GM12878 (cell line): ENCODE data around the gene PRSS50. TPM values are rescaled to one million over a fixed set of nuclear protein-coding genes. Genes with fewer than 3 reads are reported as not detected.

Source experiments
- ATAC-seq: fragments of 200-7000 bp; cut with Tn5 transposase; 3 replicates; pipeline ENCODE4 v1.9.1; 2020; ENCODE audit warnings: mild to moderate bottlenecking, moderate library complexity
- BruUV-seq: library from RNA; stranded (reverse); fragments of 400-500 nt; replicated peaks from 2 replicates; lab custom pipeline; 2021; lab: Mats Ljungman, UMichigan
- CTCF ChIA-PET: fragments of 300-600 bp; sonication (Branson Sonifier 250); formaldehyde crosslinking; extraction: SDS; loops from one replicate; lab custom pipeline; 2021; ENCODE audit warnings: inconsistent platforms; lab: Yijun Ruan, JAX
- POLR2A ChIA-PET: fragments of 350-600 bp; formaldehyde crosslinking; extraction: SDS; loops from one replicate; lab custom pipeline; 2021; ENCODE audit warnings: inconsistent platforms; lab: Charles Lee
- RAD21 ChIA-PET: fragments of 300-600 bp; sonication (Branson Sonifier 250); formaldehyde crosslinking; loops from one replicate; lab custom pipeline; 2023; ENCODE audit warnings: antibody characterized with exemption; ENCODE audit not compliant: unreplicated experiment; lab: Charles Lee
- SMC1A ChIA-PET: fragments of 300-600 bp; sonication (Branson Sonifier 250); formaldehyde crosslinking; loops from one replicate; lab custom pipeline; 2023; ENCODE audit not compliant: unreplicated experiment, uncharacterized antibody; lab: Charles Lee
- DNase-seq: peaks from one replicate; pipeline ENCODE4 v3.0.0-alpha.2; 2011; ENCODE audit warnings: low read depth, low spot score
- FAIRE-seq: peaks from 3 replicates; lab custom pipeline; 2011; peaks lifted over from hg19 to GRCh38; lab: Jason Lieb, UNC
- H2AFZ ChIP-seq: 2 replicates; pipeline ENCODE4 v1.6.0; 2011; ENCODE audit warnings: low read depth, low read length, control low read depth; ENCODE audit not compliant: control insufficient read depth
- H3K27ac ChIP-seq: 2 replicates; pipeline ENCODE4 v1.5.1; 2011; ENCODE audit warnings: control low read depth; ENCODE audit not compliant: control insufficient read depth, insufficient read depth
- H3K27me3 ChIP-seq, 2 experiments: replicated peaks in 1 of 2; 2 replicates each; pipeline versions ENCODE4 v1.6.0 to v1.6.1; 2011; ENCODE audit warnings: low read length in 1 of 2; ENCODE audit not compliant: control insufficient read depth in 2 of 2, insufficient read depth in 2 of 2
- H3K36me3 ChIP-seq, 2 experiments: 2 replicates each; pipeline ENCODE4 v1.5.1; 2011; ENCODE audit warnings: low read length in 1 of 2; ENCODE audit not compliant: control insufficient read depth in 2 of 2, insufficient read depth in 2 of 2
- H3K4me1 ChIP-seq: 2 replicates; pipeline ENCODE4 v1.6.1; 2011; ENCODE audit warnings: mild to moderate bottlenecking, low read length, moderate library complexity, mixed read lengths; ENCODE audit not compliant: control insufficient read depth, insufficient read depth
- H3K4me2 ChIP-seq: 2 replicates; pipeline ENCODE4 v1.6.0; 2011; ENCODE audit warnings: control low read depth; ENCODE audit not compliant: control insufficient read depth, insufficient read depth
- H3K4me3 ChIP-seq: fragments of 200-600 bp; sonication (generic); 2 replicates; pipeline ENCODE4 v1.5.1; 2016
- H3K79me2 ChIP-seq: 2 replicates; pipeline ENCODE4 v1.6.0; 2011; ENCODE audit warnings: low read length; ENCODE audit not compliant: control insufficient read depth, insufficient read depth
- H3K9ac ChIP-seq: 2 replicates; pipeline ENCODE4 v1.8.0; 2011; ENCODE audit warnings: low read length, control low read depth, mixed read lengths; ENCODE audit not compliant: control insufficient read depth, insufficient read depth
- H3K9me3 ChIP-seq: replicated peaks from 3 replicates; pipeline ENCODE4 v1.5.1; 2011; ENCODE audit warnings: mild to moderate bottlenecking, low read length; ENCODE audit not compliant: control insufficient read depth, insufficient read depth
- H4K20me1 ChIP-seq: 2 replicates; pipeline ENCODE4 v1.6.0; 2011; ENCODE audit not compliant: control insufficient read depth, insufficient read depth
- ATF7 ChIP-seq: fragments of 450-650 bp; IDR thresholded peaks from 2 replicates; pipeline ENCODE4 v1.6.1; 2016; ENCODE audit warnings: low read depth, mild to moderate bottlenecking
- CEBPB ChIP-seq, 2 experiments: fragments of 150-350 bp in 1 of 2; IDR thresholded peaks; 2 replicates each; pipeline ENCODE4 v1.6.1; 2012 to 2014; ENCODE audit warnings: low read depth in 2 of 2, low read length in 2 of 2, borderline replicate concordance in 1 of 2, inconsistent platforms in 1 of 2
- EGR1 ChIP-seq, 2 experiments: IDR thresholded peaks; 1 replicate in 1 of 2; 2 replicates in 1 of 2; pipeline ENCODE4 v1.6.1; 2011 to 2012; ENCODE audit warnings: low read depth in 2 of 2, low read length in 2 of 2, borderline replicate concordance in 1 of 2, mild to moderate bottlenecking in 1 of 2, moderate library complexity in 1 of 2
- ETV6 ChIP-seq, 2 experiments: fragments of 450-650 bp in 1 of 2; IDR thresholded peaks in 1 of 2; conservative IDR thresholded peaks in 1 of 2; 2 replicates each; pipeline ENCODE4 v1.6.1; 2014; ENCODE audit warnings: antibody characterized with exemption in 1 of 2, borderline replicate concordance in 1 of 2, low read depth in 1 of 2, mild to moderate bottlenecking in 1 of 2, moderate library complexity in 1 of 2
- FOS ChIP-seq: IDR thresholded peaks from 3 replicates; pipeline ENCODE4 v1.6.1; 2011; ENCODE audit warnings: borderline replicate concordance; ENCODE audit not compliant: insufficient read length; ENCODE audit errors: extremely low read depth
- JUND ChIP-seq: IDR thresholded peaks from 2 replicates; pipeline ENCODE4 v1.6.1; 2012; ENCODE audit warnings: low read depth, mild to moderate bottlenecking, low read length, improper control_type of control experiment, moderate library complexity
- NBN ChIP-seq: fragments of 450-650 bp; IDR thresholded peaks from 2 replicates; pipeline ENCODE4 v1.6.1; 2016
- NR2F1 ChIP-seq: fragments of 450-650 bp; conservative IDR thresholded peaks from 2 replicates; pipeline ENCODE4 v1.6.1; 2017; ENCODE audit warnings: mild to moderate bottlenecking
- NRF1 ChIP-seq: conservative IDR thresholded peaks from 2 replicates; pipeline ENCODE4 v1.6.1; 2011; ENCODE audit warnings: mild to moderate bottlenecking, low read depth, low read length, improper control_type of control experiment
- STAT3 ChIP-seq: IDR thresholded peaks from 2 replicates; pipeline ENCODE4 v1.6.1; 2011; ENCODE audit warnings: low read depth, low read length, improper control_type of control experiment
- SUZ12 ChIP-seq: fragments of 200-600 bp; sonication (generic); IDR thresholded peaks from one replicate; pipeline ENCODE4 v1.6.1; 2018; ENCODE audit warnings: antibody characterized with exemption, mild to moderate bottlenecking; ENCODE audit not compliant: unreplicated experiment
- ZSCAN29 ChIP-seq: fragments of 450-650 bp; IDR thresholded peaks from 2 replicates; pipeline ENCODE4 v1.6.1; 2017; ENCODE audit warnings: mild to moderate bottlenecking, moderate library complexity
- WGBS: methylation state at CpG from one replicate; pipeline ENCODE4 v1.1.6; 2016; ENCODE audit warnings: low lambda C conversion rate; ENCODE audit not compliant: insufficient replicate concordance, insufficient coverage; ENCODE audit errors: missing lambda C conversion rate; 5-methylcytosine and 5-hydroxymethylcytosine counted together
- in situ Hi-C: fragments of 300-500 bp; cut with MboI; formaldehyde crosslinking; loops from 9 replicates; pipeline ENCODE4 v1.14.3; 2018; ENCODE audit warnings: mixed read lengths
- intact Hi-C: fragments of 100-400 bp; cut with micrococcal nuclease; formaldehyde crosslinking; loops from one replicate; pipeline ENCODE4 v1.14.2; 2022; ENCODE audit not compliant: unreplicated experiment
- polyA plus RNA-seq, 11 experiments: library from polyadenylated mRNA; depleted of rRNA in 4 of 11; unstranded in 6 of 11; stranded (reverse) in 5 of 11; fragments of >200 nt; fragmentation: Nextera tagmentation in 4 of 11; fragmentation: Illumina TruSeq in 1 of 11; extraction: Ambion mirVana in 4 of 11; extraction: Trizol in 1 of 11; gene quantifications; 1 replicate in 1 of 11; 2 replicates in 10 of 11; pipeline versions ENCODE4 v1.2.1 to v1.2.3, GENCODE V29; 2011 to 2016; ENCODE audit warnings: inconsistent platforms in 2 of 11, missing spikeins in 2 of 11, low read depth in 1 of 11
- total RNA-seq, 4 experiments: library from RNA; depleted of rRNA in 3 of 4; stranded (reverse); fragments of >200 nt in 3 of 4; fragmentation: Illumina TruSeq in 1 of 4; extraction: Trizol in 1 of 4; gene quantifications; 2 replicates each; pipeline versions ENCODE4 v1.2.1 to v1.2.3, GENCODE V29; 2013 to 2021
- TF ChIP-seq, protein P1 (sequence below): fragments of 450-650 bp; IDR thresholded peaks from 2 replicates; pipeline ENCODE4 v1.6.1; 2017; ENCODE audit warnings: low read depth, mild to moderate bottlenecking, moderate library complexity
- TF ChIP-seq, protein P2 (sequence below): fragments of 450-650 bp; IDR thresholded peaks from 2 replicates; pipeline ENCODE4 v1.6.1; 2016; ENCODE audit warnings: mild to moderate bottlenecking

PRSS50 gene
- total and polyA plus RNA-seq, 10 of the 15 experiments (the other 5 are each of a cell fraction or from before 2014, with no cell fraction given): 0.05 TPM; not detected in 9

DNA sequence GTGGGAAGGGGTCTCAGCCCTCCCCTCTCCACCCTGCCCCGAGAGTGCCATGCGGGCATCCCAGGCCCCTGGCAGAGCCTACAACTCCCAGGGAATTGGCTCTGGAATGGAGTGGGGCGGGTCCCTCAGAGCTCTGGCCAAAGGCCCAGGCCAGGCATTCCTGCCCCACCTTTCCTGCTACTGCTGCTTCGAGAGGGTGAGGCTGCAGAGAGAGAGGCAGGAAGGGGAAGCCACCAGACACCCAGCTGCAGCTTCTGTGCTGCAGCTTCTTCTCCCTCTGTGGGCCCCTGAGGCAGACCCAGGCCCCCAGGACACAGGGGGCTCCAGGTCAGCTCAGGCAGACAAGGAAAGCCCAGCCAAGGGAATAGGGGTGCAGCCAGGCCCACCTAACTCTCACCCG lies 26.9 kb downstream of the PRSS50 start:
- 38% methylated on average over 5 of the region's 5 CpGs for WGBS
- Histone ChIP-seq H3K9ac (no peak overlapping the region), H2AFZ (no peak overlapping the region), H3K4me1 (peaks cover 7% of the 10 kb centered on the region), H3K9me3 (no peaks in the 10 kb centered on the region), H3K4me3 (no peak overlapping the region), H3K36me3 (no peaks in the 10 kb centered on the region)
- in situ Hi-C loops (no loop called here), intact Hi-C loops (no loop called here)
- CTCF ChIA-PET: no interaction called here
- RAD21 ChIA-PET: no interaction called here
- DNase-seq: no peak
- ATAC-seq: no peak
- TF ChIP-seq FOS (no peak), EGR1 (IDR thresholded peaks at IDR 0.05; ENCODE audit: borderline replicate concordance in 1 of 2, low read depth in 2 of 2, low read length in 2 of 2) (no peak), CEBPB (IDR thresholded peaks at IDR 0.05; ENCODE audit: borderline replicate concordance in 1 of 2, low read depth in 2 of 2, low read length in 2 of 2) (no peak), ETV6 (conservative IDR thresholded peaks at IDR 0.05 in 1 of 2, IDR thresholded peaks at IDR 0.05 in 1 of 2; ENCODE audit: borderline replicate concordance in 1 of 2, low read depth in 1 of 2) (no peak), ATF7 (no peak), JUND (no peak), NBN (no peak), SUZ12 (no peak), STAT3 (no peak), NR2F1 (no peak), ZSCAN29 (no peak), NRF1 (no peak)
- TF ChIP-seq, protein P1, sequence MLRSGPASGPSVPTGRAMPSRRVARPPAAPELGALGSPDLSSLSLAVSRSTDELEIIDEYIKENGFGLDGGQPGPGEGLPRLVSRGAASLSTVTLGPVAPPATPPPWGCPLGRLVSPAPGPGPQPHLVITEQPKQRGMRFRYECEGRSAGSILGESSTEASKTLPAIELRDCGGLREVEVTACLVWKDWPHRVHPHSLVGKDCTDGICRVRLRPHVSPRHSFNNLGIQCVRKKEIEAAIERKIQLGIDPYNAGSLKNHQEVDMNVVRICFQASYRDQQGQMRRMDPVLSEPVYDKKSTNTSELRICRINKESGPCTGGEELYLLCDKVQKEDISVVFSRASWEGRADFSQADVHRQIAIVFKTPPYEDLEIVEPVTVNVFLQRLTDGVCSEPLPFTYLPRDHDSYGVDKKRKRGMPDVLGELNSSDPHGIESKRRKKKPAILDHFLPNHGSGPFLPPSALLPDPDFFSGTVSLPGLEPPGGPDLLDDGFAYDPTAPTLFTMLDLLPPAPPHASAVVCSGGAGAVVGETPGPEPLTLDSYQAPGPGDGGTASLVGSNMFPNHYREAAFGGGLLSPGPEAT: no peak
- TF ChIP-seq, protein P2, sequence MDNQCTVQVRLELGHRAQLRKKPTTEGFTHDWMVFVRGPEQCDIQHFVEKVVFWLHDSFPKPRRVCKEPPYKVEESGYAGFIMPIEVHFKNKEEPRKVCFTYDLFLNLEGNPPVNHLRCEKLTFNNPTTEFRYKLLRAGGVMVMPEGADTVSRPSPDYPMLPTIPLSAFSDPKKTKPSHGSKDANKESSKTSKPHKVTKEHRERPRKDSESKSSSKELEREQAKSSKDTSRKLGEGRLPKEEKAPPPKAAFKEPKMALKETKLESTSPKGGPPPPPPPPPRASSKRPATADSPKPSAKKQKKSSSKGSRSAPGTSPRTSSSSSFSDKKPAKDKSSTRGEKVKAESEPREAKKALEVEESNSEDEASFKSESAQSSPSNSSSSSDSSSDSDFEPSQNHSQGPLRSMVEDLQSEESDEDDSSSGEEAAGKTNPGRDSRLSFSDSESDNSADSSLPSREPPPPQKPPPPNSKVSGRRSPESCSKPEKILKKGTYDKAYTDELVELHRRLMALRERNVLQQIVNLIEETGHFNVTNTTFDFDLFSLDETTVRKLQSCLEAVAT: no peak
- TF ChIP-seq, all 136 proteins: peak for 0
- ChIA-PET SMC1A (no interaction called here), POLR2A (no interaction called here)
- FAIRE-seq: no peak
- no TSS peak for BruUV-seq
- Histone ChIP-seq H3K27ac (no peak overlapping the region), H4K20me1 (no peaks in the 10 kb centered on the region), H3K27me3 (peaks cover 5 to 8% of the 10 kb centered on the region in 2 experiments), H3K79me2 (no peaks in the 10 kb centered on the region), H3K4me2 (no peak overlapping the region)
